ENCODE data around the gene ATP10A. TPM values are rescaled to one million over a fixed set of nuclear protein-coding genes. Genes with fewer than 3 reads are reported as not detected.
"Not testable (repeated sequence)": the region's sequence is repeated elsewhere in the genome, so short reads cannot be mapped to it uniquely, and the experiment has no call there.

ATP10A gene
- total and polyA plus RNA-seq, 7 donors, result 0.08 to 0.60 (median 0.36) TPM

DNA sequence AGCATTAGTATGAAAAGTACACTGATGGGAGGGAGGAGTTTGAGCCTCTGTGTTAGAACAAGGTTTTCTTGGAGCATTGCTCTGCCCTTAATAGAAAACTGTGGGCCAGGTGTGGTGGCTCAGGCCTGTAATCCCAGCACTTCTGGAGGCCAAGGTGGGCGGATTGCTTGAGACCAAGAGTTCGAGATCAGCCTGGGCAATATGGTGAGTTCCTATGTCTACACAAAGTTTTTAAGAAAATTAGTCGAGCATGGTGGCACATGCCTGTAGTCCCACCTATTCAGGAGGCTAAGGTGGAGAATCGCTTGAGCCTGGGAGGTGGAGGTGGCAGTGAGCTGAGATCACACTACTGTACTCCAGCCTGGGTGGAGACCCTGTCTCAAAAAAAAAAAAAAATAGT lies 103.7 kb downstream of the ATP10A start:
- H3K27me3 ChIP-seq (ENCODE audit: insufficient read depth in 3 of 3, low read length in 2 of 3), result no peaks in the 10 kb centered on the region
- no peaks in the 10 kb centered on the region for H3K36me3 ChIP-seq (ENCODE audit: insufficient read depth in 1 of 2, low read depth in 1 of 2)
- TF ChIP-seq, protein P1, sequence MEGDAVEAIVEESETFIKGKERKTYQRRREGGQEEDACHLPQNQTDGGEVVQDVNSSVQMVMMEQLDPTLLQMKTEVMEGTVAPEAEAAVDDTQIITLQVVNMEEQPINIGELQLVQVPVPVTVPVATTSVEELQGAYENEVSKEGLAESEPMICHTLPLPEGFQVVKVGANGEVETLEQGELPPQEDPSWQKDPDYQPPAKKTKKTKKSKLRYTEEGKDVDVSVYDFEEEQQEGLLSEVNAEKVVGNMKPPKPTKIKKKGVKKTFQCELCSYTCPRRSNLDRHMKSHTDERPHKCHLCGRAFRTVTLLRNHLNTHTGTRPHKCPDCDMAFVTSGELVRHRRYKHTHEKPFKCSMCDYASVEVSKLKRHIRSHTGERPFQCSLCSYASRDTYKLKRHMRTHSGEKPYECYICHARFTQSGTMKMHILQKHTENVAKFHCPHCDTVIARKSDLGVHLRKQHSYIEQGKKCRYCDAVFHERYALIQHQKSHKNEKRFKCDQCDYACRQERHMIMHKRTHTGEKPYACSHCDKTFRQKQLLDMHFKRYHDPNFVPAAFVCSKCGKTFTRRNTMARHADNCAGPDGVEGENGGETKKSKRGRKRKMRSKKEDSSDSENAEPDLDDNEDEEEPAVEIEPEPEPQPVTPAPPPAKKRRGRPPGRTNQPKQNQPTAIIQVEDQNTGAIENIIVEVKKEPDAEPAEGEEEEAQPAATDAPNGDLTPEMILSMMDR (IDR thresholded peaks at IDR 0.05), result no peak
- WGBS, 3 donors, result 90 to 97% (median 94%) methylated on average over 4 of the region's 4 CpGs
- intact Hi-C loops (cut with DNase I), result no loop called here
- H3K27ac ChIP-seq, result no peak overlapping the region
- H3K9me3 ChIP-seq, result no peaks in the 10 kb centered on the region
- no peak for DNase-seq
- ATAC-seq, result no peak
- H3K4me3 ChIP-seq, result no peak overlapping the region
- no peaks in the 10 kb centered on the region for H3K4me1 ChIP-seq

DNA sequence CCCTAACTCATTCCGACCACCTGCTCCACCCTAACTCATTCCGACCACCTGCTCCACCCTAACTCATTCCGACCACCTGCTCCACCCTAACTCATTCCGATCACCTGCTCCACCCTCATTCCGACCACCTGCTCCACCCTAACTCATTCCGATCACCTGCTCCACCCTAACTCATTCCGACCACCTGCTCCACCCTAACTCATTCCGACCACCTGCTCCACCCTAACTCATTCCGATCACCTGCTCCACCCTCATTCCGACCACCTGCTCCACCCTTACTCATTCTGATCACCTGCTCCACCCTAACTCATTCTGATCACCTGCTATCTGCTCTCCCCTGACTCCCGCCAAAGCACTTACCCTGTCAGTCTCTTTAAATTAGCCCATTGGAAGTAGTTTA lies 104.5 kb downstream of the ATP10A start:
- H3K27me3 ChIP-seq (ENCODE audit: insufficient read depth in 3 of 3, low read length in 2 of 3); H3K9me3 ChIP-seq; DNase-seq; H3K36me3 ChIP-seq (ENCODE audit: insufficient read depth in 1 of 2, low read depth in 1 of 2); intact Hi-C loops (cut with DNase I); H3K27ac ChIP-seq; H3K4me3 ChIP-seq; ATAC-seq; H3K4me1 ChIP-seq: not testable (repeated sequence)
- WGBS, 3 donors, result 89 to 90% (median 89%) methylated on average over 11 of the region's 11 CpGs

- H3K4me3 ChIP-seq, result no peak overlapping the region
- no peaks in the 10 kb centered on the region for H3K27me3 ChIP-seq (ENCODE audit: insufficient read depth in 3 of 3, low read length in 2 of 3)
- no peak overlapping the region for H3K27ac ChIP-seq
- H3K36me3 ChIP-seq (ENCODE audit: insufficient read depth in 1 of 2, low read depth in 1 of 2), result no peaks in the 10 kb centered on the region
- TF ChIP-seq, protein P1 (IDR thresholded peaks at IDR 0.05), result no peak
- peaks cover 3% of the 10 kb centered on the region for H3K9me3 ChIP-seq
- ATAC-seq, result no peak
- intact Hi-C loops (cut with DNase I), result no loop called here
- no peaks in the 10 kb centered on the region for H3K4me1 ChIP-seq
- DNase-seq, result no peak
- 76 to 86% (median 76%) methylated on average over 10 of the region's 10 CpGs for WGBS, 3 donors
Observed at GRCh38 chr15:25743548-25744275, 119.4 kb downstream of the ATP10A start.

DNA sequence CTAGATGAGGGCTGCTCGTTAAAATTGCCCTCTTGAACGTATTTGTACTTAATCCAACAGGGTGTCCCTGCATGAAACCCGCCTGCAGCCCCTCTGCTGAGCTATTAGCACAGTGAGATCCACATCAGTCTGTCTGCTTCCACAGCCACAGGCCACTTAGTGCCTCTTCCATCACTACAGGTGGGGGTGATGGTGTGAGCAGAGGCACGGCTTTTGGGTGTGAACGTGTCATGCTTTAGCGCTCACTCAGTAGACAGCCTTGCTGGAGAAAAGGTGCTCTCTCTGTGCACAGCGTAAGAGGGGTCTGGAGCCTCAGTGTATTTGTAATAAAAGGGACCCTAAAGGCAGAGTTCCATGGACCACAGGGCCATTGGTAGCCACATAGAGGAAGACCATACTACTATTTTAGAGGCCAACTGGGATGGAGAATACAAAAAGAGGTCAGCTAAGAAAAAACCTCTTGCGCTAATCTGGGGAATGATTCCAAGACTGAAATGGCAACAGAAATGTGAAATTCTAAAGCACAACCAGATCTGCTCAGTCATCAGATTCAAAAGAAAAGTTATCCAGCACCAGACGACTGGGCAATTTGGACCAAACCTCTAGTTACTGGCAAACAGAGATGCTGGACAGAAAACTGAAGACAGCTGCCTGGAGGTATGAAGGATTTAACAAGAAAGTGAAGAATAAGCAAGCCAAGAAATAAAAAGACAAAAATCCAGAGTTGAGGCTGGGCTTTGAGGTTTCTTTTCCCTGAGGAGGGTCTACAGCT lies 120.2 kb downstream of the ATP10A start:
- no peak for DNase-seq
- 59 to 88% (median 62%) methylated on average over 9 of the region's 9 CpGs for WGBS, 3 donors
- TF ChIP-seq, protein P1 (IDR thresholded peaks at IDR 0.05), result no peak
- no peak overlapping the region for H3K27ac ChIP-seq
- H3K4me3 ChIP-seq, result no peak overlapping the region
- H3K9me3 ChIP-seq, result no peaks in the 10 kb centered on the region
- H3K36me3 ChIP-seq (ENCODE audit: insufficient read depth in 1 of 2, low read depth in 1 of 2), result no peaks in the 10 kb centered on the region
- intact Hi-C loops (cut with DNase I), result no loop called here
- no peaks in the 10 kb centered on the region for H3K4me1 ChIP-seq
- no peaks in the 10 kb centered on the region for H3K27me3 ChIP-seq (ENCODE audit: insufficient read depth in 3 of 3, low read length in 2 of 3)
- no peak for ATAC-seq

DNA sequence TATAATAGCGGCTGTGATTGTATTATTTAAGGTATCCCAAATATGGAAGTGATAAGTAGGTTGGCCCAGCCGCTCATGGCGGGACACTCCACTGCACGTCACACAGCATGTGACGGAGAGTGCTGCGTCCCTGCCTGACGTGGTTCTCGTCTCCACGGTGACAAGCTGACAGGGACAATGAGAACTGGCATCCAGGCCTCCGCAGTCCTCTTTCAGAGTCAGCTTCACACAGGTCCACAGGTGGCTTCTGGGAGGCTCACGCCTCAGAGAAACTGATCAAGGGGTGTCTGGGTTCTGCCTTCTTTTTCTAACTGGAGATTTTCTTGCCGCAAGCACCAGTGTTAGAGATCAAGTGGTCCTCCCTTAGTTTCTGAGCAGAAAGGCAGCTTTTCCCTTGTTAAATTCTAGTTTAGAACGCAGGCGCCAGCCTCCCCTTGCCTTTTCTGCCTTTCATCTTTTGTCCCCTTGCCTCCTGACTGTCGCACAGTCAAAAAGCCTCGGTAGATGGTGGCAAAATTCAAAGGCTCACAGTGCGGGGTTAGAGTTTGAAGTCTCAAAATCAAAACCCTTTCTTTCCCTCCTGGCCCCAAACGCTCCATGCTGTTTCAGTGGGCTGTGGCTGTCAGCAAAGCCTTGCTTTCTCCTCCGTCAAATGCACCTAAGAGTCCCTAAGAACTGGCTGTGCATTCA lies 120.9 kb downstream of the ATP10A start:
- intact Hi-C loops (cut with DNase I), result no loop called here
- ATAC-seq, result no peak

More for the DNA sequence above, 120.9 kb downstream of the ATP10A start:
- H3K4me3 ChIP-seq, result no peak overlapping the region
- H3K27ac ChIP-seq, result no peak overlapping the region
- no peaks in the 10 kb centered on the region for H3K9me3 ChIP-seq
- peaks cover 3% of the 10 kb centered on the region for H3K4me1 ChIP-seq
- TF ChIP-seq, protein P1 (IDR thresholded peaks at IDR 0.05), result no peak
- 86 to 92% (median 91%) methylated on average over 19 of the region's 19 CpGs for WGBS, 3 donors
- H3K27me3 ChIP-seq (ENCODE audit: insufficient read depth in 3 of 3, low read length in 2 of 3), result no peaks in the 10 kb centered on the region
- no peaks in the 10 kb centered on the region for H3K36me3 ChIP-seq (ENCODE audit: insufficient read depth in 1 of 2, low read depth in 1 of 2)
- no peak for DNase-seq
